ENCODE data around the gene MAGI1. TPM values are rescaled to one million over a fixed set of nuclear protein-coding genes. Genes with fewer than 3 reads are reported as not detected.
"Not testable (repeated sequence)": the region's sequence is repeated elsewhere in the genome, so short reads cannot be mapped to it uniquely, and the experiment has no call there.

The MAGI1 gene
- total RNA-seq, 1 donor from 2014 or later: 47.1 TPM

GRCh38 chr3:65549626-65549959 lies 489.1 kb downstream of the MAGI1 start:
- H3K27ac ChIP-seq: no peak overlapping the region
- no peaks in the 10 kb centered on the region for H3K27me3 ChIP-seq
- no peaks in the 10 kb centered on the region for H3K36me3 ChIP-seq
- peak overlapping the region; percentile 41 to 52 for H3K4me3 ChIP-seq
- peaks cover 14% of the 10 kb centered on the region for H3K4me1 ChIP-seq
- no peak for DNase-seq (ENCODE audit: extremely low spot score in 2 of 2)
- intact Hi-C loops (cut with DNase I): no loop called here
- TF ChIP-seq POLR2AphosphoS5 (IDR thresholded peaks at IDR 0.05; ENCODE audit: insufficient read depth in 1 of 2, low read depth in 1 of 2) (no peak), POLR2A (IDR thresholded peaks at IDR 0.05) (no peak), CTCF (IDR thresholded peaks at IDR 0.05) (no peak)
- no peaks in the 10 kb centered on the region for H3K9me3 ChIP-seq

GRCh38 chr3:65548848-65549625 lies 489.7 kb downstream of the MAGI1 start:
- Histone ChIP-seq H3K36me3 (no peaks in the 10 kb centered on the region), H3K27ac (no peak overlapping the region), H3K9me3 (no peaks in the 10 kb centered on the region), H3K27me3 (no peaks in the 10 kb centered on the region), H3K4me3 (peak overlapping the region; percentile 41 to 52), H3K4me1 (peaks cover 14% of the 10 kb centered on the region)
- TF ChIP-seq POLR2AphosphoS5 (IDR thresholded peaks at IDR 0.05; ENCODE audit: insufficient read depth in 1 of 2, low read depth in 1 of 2) (no peak), CTCF (IDR thresholded peaks at IDR 0.05) (no peak), POLR2A (IDR thresholded peaks at IDR 0.05) (no peak)
- intact Hi-C loops (cut with DNase I): no loop called here
- no peak for DNase-seq (ENCODE audit: extremely low spot score in 2 of 2)

- no peak for DNase-seq (ENCODE audit: extremely low spot score in 2 of 2)
- Histone ChIP-seq H3K4me1 (peaks cover 14% of the 10 kb centered on the region), H3K4me3 (no peak overlapping the region), H3K9me3 (no peaks in the 10 kb centered on the region), H3K36me3 (no peaks in the 10 kb centered on the region), H3K27me3 (no peaks in the 10 kb centered on the region), H3K27ac (no peak overlapping the region)
- no peak for TF ChIP-seq POLR2A (IDR thresholded peaks at IDR 0.05)
- TF ChIP-seq POLR2AphosphoS5 (IDR thresholded peaks at IDR 0.05; ENCODE audit: insufficient read depth in 1 of 2, low read depth in 1 of 2): no peak
- no peak for TF ChIP-seq CTCF (IDR thresholded peaks at IDR 0.05)
- intact Hi-C loops (cut with DNase I): no loop called here
These were observed 493.3 kb downstream of the MAGI1 start for GRCh38 chr3:65545429-65545828.

GRCh38 chr3:65543391-65543790 lies 495.3 kb downstream of the MAGI1 start:
- H3K27ac ChIP-seq; H3K36me3 ChIP-seq; H3K9me3 ChIP-seq; intact Hi-C loops (cut with DNase I); H3K4me3 ChIP-seq; DNase-seq (ENCODE audit: extremely low spot score in 2 of 2); H3K27me3 ChIP-seq; H3K4me1 ChIP-seq: not testable (repeated sequence)

GRCh38 chr3:65540666-65541065 lies 498.1 kb downstream of the MAGI1 start:
- Histone ChIP-seq H3K9me3 (no peaks in the 10 kb centered on the region), H3K27me3 (no peaks in the 10 kb centered on the region), H3K4me3 (no peak overlapping the region), H3K4me1 (no peaks in the 10 kb centered on the region), H3K36me3 (no peaks in the 10 kb centered on the region), H3K27ac (no peak overlapping the region)
- DNase-seq (ENCODE audit: extremely low spot score in 2 of 2): no peak
- no peak for TF ChIP-seq CTCF (IDR thresholded peaks at IDR 0.05)
- no peak for TF ChIP-seq POLR2A (IDR thresholded peaks at IDR 0.05)
- no peak for TF ChIP-seq POLR2AphosphoS5 (IDR thresholded peaks at IDR 0.05; ENCODE audit: insufficient read depth in 1 of 2, low read depth in 1 of 2)
- intact Hi-C loops (cut with DNase I): no loop called here

All from vagina (tissue), 2 donors.